ENCODE measurements around the gene NUP214. TPM values are rescaled to one million over a fixed set of nuclear protein-coding genes. Genes with fewer than 3 reads are reported as not detected.
"Not testable (repeated sequence)": the region's sequence is repeated elsewhere in the genome, so short reads cannot be mapped to it uniquely, and the experiment has no call there.

The NUP214 gene
- total RNA-seq, 1 experiment from 2014 or later: 5.2 TPM

- no peak for DNase-seq
- Histone ChIP-seq H3K4me3 (no peak overlapping the region), H3K36me3 (peaks cover 61% of the 10 kb centered on the region)
Measured at GRCh38 chr9:131129183-131129582, 3.8 kb downstream of the NUP214 start.

GRCh38 chr9:131138676-131139075 lies 13.3 kb downstream of the NUP214 start:
- Histone ChIP-seq H3K4me3 (no peak overlapping the region), H3K9me3 (no peaks in the 10 kb centered on the region), H3K27me3 (no peaks in the 10 kb centered on the region), H3K36me3 (peaks cover 77% of the 10 kb centered on the region)
- DNase-seq: no peak

More at GRCh38 chr9:131129183-131129582, 3.8 kb downstream of the NUP214 start:
- H3K9me3 ChIP-seq: no peaks in the 10 kb centered on the region
- H3K27me3 ChIP-seq: no peaks in the 10 kb centered on the region

- no peaks in the 10 kb centered on the region for H3K27me3 ChIP-seq
- peaks cover 76% of the 10 kb centered on the region for H3K36me3 ChIP-seq
- H3K9me3 ChIP-seq: no peaks in the 10 kb centered on the region
- no peak overlapping the region for H3K4me3 ChIP-seq
- no peak for DNase-seq
Measured at GRCh38 chr9:131140112-131140511, 14.7 kb downstream of the NUP214 start.

GRCh38 chr9:131140550-131140949 lies 15.2 kb downstream of the NUP214 start:
- H3K9me3 ChIP-seq: no peaks in the 10 kb centered on the region
- no peaks in the 10 kb centered on the region for H3K27me3 ChIP-seq
- H3K36me3 ChIP-seq: peaks cover 76% of the 10 kb centered on the region
- H3K4me3 ChIP-seq: no peak overlapping the region
- no peak for DNase-seq

GRCh38 chr9:131142160-131142559 lies 16.8 kb downstream of the NUP214 start:
- Histone ChIP-seq H3K27me3 (no peaks in the 10 kb centered on the region), H3K36me3 (peaks cover 75% of the 10 kb centered on the region), H3K4me3 (no peak overlapping the region), H3K9me3 (no peaks in the 10 kb centered on the region)
- no peak for DNase-seq

GRCh38 chr9:131144201-131144600 lies 18.8 kb downstream of the NUP214 start:
- Histone ChIP-seq H3K27me3 (no peaks in the 10 kb centered on the region), H3K36me3 (peaks cover 79% of the 10 kb centered on the region), H3K9me3 (no peaks in the 10 kb centered on the region), H3K4me3 (no peak overlapping the region)
- no peak for DNase-seq

- Histone ChIP-seq H3K36me3 (peaks cover 74% of the 10 kb centered on the region), H3K9me3 (no peaks in the 10 kb centered on the region), H3K4me3 (no peak overlapping the region), H3K27me3 (no peaks in the 10 kb centered on the region)
- DNase-seq: no peak
Measured at GRCh38 chr9:131145245-131145644, 19.9 kb downstream of the NUP214 start.

GRCh38 chr9:131146186-131146585 lies 20.8 kb downstream of the NUP214 start:
- Histone ChIP-seq H3K4me3 (no peak overlapping the region), H3K36me3 (peaks cover 74% of the 10 kb centered on the region), H3K27me3 (no peaks in the 10 kb centered on the region), H3K9me3 (no peaks in the 10 kb centered on the region)
- no peak for DNase-seq

- Histone ChIP-seq H3K36me3 (peaks cover 85% of the 10 kb centered on the region), H3K27me3 (no peaks in the 10 kb centered on the region), H3K4me3 (no peak overlapping the region), H3K9me3 (no peaks in the 10 kb centered on the region)
- DNase-seq: no peak
Measured at GRCh38 chr9:131148276-131148675, 22.9 kb downstream of the NUP214 start.

- H3K27me3 ChIP-seq: no peaks in the 10 kb centered on the region
- no peak overlapping the region for H3K4me3 ChIP-seq
- DNase-seq: no peak
- peaks cover 86% of the 10 kb centered on the region for H3K36me3 ChIP-seq
- no peaks in the 10 kb centered on the region for H3K9me3 ChIP-seq
Measured at GRCh38 chr9:131148966-131149687, 23.7 kb downstream of the NUP214 start.

- no peaks in the 10 kb centered on the region for H3K9me3 ChIP-seq
- no peak for DNase-seq
- H3K36me3 ChIP-seq: peaks cover 86% of the 10 kb centered on the region
- H3K4me3 ChIP-seq: no peak overlapping the region
- H3K27me3 ChIP-seq: no peaks in the 10 kb centered on the region
Measured at GRCh38 chr9:131149688-131150053, 24.3 kb downstream of the NUP214 start.

GRCh38 chr9:131153595-131153994 lies 28.2 kb downstream of the NUP214 start:
- no peaks in the 10 kb centered on the region for H3K27me3 ChIP-seq
- H3K9me3 ChIP-seq: no peaks in the 10 kb centered on the region
- H3K4me3 ChIP-seq: no peak overlapping the region
- DNase-seq: no peak
- peaks cover 72% of the 10 kb centered on the region for H3K36me3 ChIP-seq

GRCh38 chr9:131158673-131159072 lies 33.3 kb downstream of the NUP214 start:
- H3K36me3 ChIP-seq: peaks cover 62% of the 10 kb centered on the region
- DNase-seq, H3K9me3 ChIP-seq, H3K27me3 ChIP-seq, H3K4me3 ChIP-seq: not testable (repeated sequence)

GRCh38 chr9:131160416-131161112 lies 35.2 kb downstream of the NUP214 start:
- Histone ChIP-seq H3K36me3 (peaks cover 64% of the 10 kb centered on the region), H3K9me3 (no peaks in the 10 kb centered on the region), H3K4me3 (no peak overlapping the region), H3K27me3 (no peaks in the 10 kb centered on the region)
- no peak for DNase-seq

- no peaks in the 10 kb centered on the region for H3K27me3 ChIP-seq
- H3K9me3 ChIP-seq: no peaks in the 10 kb centered on the region
- H3K4me3 ChIP-seq: no peak overlapping the region
- no peak for DNase-seq
- H3K36me3 ChIP-seq: peaks cover 67% of the 10 kb centered on the region
Measured at GRCh38 chr9:131161585-131161984, 36.2 kb downstream of the NUP214 start.

GRCh38 chr9:131162886-131163285 lies 37.5 kb downstream of the NUP214 start:
- DNase-seq: no peak
- Histone ChIP-seq H3K36me3 (peaks cover 65% of the 10 kb centered on the region), H3K4me3 (no peak overlapping the region), H3K27me3 (no peaks in the 10 kb centered on the region), H3K9me3 (no peaks in the 10 kb centered on the region)

- no peaks in the 10 kb centered on the region for H3K9me3 ChIP-seq
- peaks cover 68% of the 10 kb centered on the region for H3K36me3 ChIP-seq
- H3K27me3 ChIP-seq: no peaks in the 10 kb centered on the region
- H3K4me3 ChIP-seq: no peak overlapping the region
- no peak for DNase-seq
Measured at GRCh38 chr9:131165523-131165922, 40.1 kb downstream of the NUP214 start.

- Histone ChIP-seq H3K27me3 (no peaks in the 10 kb centered on the region), H3K9me3 (no peaks in the 10 kb centered on the region), H3K36me3 (peaks cover 66% of the 10 kb centered on the region), H3K4me3 (no peak overlapping the region)
- no peak for DNase-seq
Measured at GRCh38 chr9:131167146-131167692, 41.8 kb downstream of the NUP214 start.
